Parathyroid adenoma (tissue), 2 donors: ENCODE measurements around the gene KLRG1.

Experiments
- H2AFZ ChIP-seq: fragments of 300-600 bp; sonication (generic); one replicate; pipeline ENCODE4 v1.7.0; 2017; ENCODE audit warnings: antibody characterized with exemption, mild to moderate bottlenecking
- H3K27ac ChIP-seq: fragments of 300-600 bp; sonication (generic); one replicate; pipeline ENCODE4 v1.7.0; 2017
- H3K27me3 ChIP-seq: fragments of 300-600 bp; sonication (generic); one replicate; pipeline ENCODE4 v1.7.0; 2017; ENCODE audit warnings: low read length; ENCODE audit not compliant: control insufficient read depth, insufficient read depth
- H3K36me3 ChIP-seq: fragments of 300-600 bp; sonication (generic); one replicate; pipeline ENCODE4 v1.7.0; 2017; ENCODE audit warnings: low read length; ENCODE audit not compliant: control insufficient read depth, insufficient read depth
- H3K4me1 ChIP-seq: fragments of 300-600 bp; sonication (generic); one replicate; pipeline ENCODE4 v1.7.0; 2017; ENCODE audit warnings: control low read depth
- H3K4me2 ChIP-seq: fragments of 300-600 bp; sonication (generic); one replicate; pipeline ENCODE4 v1.7.0; 2017; ENCODE audit warnings: low read length
- H3K4me3 ChIP-seq: fragments of 300-600 bp; sonication (generic); one replicate; pipeline ENCODE4 v1.7.0; 2017; ENCODE audit warnings: low read depth, low read length
- H3K79me2 ChIP-seq: fragments of 300-600 bp; sonication (generic); one replicate; pipeline ENCODE4 v1.7.0; 2017; ENCODE audit warnings: control low read depth
- H3K9ac ChIP-seq: fragments of 300-600 bp; sonication (generic); one replicate; pipeline ENCODE4 v1.7.0; 2017; ENCODE audit warnings: mild to moderate bottlenecking
- H3K9me3 ChIP-seq: fragments of 300-600 bp; sonication (generic); one replicate; pipeline ENCODE4 v1.7.0; 2017; ENCODE audit warnings: low read length; ENCODE audit not compliant: control insufficient read depth
- CTCF ChIP-seq: fragments of 300-600 bp; sonication (generic); IDR thresholded peaks from one replicate; pipeline ENCODE4 v1.7.0; 2017; ENCODE audit warnings: antibody characterized with exemption, mild to moderate bottlenecking
- donor health status: primary hyperparathyroidism.

KLRG1 gene

DNA sequence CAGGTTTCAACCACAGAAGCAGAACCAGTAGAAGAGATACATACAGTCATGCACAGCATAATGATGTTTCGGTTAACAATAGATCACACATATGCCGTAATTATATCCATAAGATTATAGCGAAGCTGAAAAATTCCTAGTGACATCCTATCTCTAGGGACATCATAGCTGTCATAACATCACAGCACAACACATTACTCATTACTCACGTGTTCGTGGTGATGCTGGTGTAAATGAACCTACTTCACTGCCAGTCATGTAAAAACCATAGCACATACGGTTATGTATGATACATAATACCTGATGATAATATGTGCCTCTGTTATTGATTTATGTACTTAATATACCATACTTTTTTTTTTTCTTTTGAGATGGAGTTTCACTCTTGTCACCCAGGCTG, 44.7 kb downstream of the KLRG1 start:
- H2AFZ ChIP-seq: no peak overlapping the region
- H3K27ac ChIP-seq: no peak overlapping the region
- no peak for TF ChIP-seq CTCF
- H3K9me3 ChIP-seq: no peaks in the 10 kb centered on the region
- H3K9ac ChIP-seq: no peak overlapping the region
- H3K36me3 ChIP-seq: no peaks in the 10 kb centered on the region
- no peak overlapping the region for H3K4me2 ChIP-seq
- H3K4me1 ChIP-seq: no peaks in the 10 kb centered on the region
- H3K79me2 ChIP-seq: no peaks in the 10 kb centered on the region
- no peaks in the 10 kb centered on the region for H3K27me3 ChIP-seq
- no peak overlapping the region for H3K4me3 ChIP-seq

GRCh38 chr12:9036227-9036626, 46.9 kb downstream of the KLRG1 start:
- H3K9ac ChIP-seq: no peak overlapping the region
- no peaks in the 10 kb centered on the region for H3K4me1 ChIP-seq
- H3K27me3 ChIP-seq: no peaks in the 10 kb centered on the region
- no peak overlapping the region for H3K4me2 ChIP-seq
- no peaks in the 10 kb centered on the region for H3K79me2 ChIP-seq
- H3K27ac ChIP-seq: no peak overlapping the region
- no peak overlapping the region for H2AFZ ChIP-seq
- no peaks in the 10 kb centered on the region for H3K36me3 ChIP-seq
- no peaks in the 10 kb centered on the region for H3K9me3 ChIP-seq
- no peak for TF ChIP-seq CTCF
- no peak overlapping the region for H3K4me3 ChIP-seq

DNA sequence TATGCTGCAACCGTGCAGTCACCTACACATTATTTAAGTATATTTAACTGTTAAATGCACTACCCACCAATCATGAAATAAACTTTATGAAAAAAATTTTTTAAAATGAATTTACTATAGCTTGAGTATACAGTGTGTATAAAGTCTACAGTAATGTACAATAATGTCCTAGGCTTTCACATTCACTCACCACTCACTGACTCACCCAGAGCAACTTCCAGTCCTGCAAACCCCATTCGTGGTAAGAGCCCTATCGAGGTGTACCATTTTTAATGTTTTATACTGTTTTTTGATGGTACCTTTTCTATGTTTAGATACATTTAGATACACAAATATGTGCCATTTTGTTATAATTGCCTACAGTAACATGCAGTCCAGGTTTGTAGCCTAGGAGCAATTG, 48.1 kb downstream of the KLRG1 start:
- Histone ChIP-seq H3K9ac (no peak overlapping the region), H3K4me3 (no peak overlapping the region), H3K27me3 (no peaks in the 10 kb centered on the region), H3K79me2 (no peaks in the 10 kb centered on the region), H3K9me3 (no peaks in the 10 kb centered on the region), H3K4me1 (no peaks in the 10 kb centered on the region), H3K27ac (no peak overlapping the region), H2AFZ (no peak overlapping the region), H3K36me3 (no peaks in the 10 kb centered on the region), H3K4me2 (no peak overlapping the region)
- no peak for TF ChIP-seq CTCF

DNA sequence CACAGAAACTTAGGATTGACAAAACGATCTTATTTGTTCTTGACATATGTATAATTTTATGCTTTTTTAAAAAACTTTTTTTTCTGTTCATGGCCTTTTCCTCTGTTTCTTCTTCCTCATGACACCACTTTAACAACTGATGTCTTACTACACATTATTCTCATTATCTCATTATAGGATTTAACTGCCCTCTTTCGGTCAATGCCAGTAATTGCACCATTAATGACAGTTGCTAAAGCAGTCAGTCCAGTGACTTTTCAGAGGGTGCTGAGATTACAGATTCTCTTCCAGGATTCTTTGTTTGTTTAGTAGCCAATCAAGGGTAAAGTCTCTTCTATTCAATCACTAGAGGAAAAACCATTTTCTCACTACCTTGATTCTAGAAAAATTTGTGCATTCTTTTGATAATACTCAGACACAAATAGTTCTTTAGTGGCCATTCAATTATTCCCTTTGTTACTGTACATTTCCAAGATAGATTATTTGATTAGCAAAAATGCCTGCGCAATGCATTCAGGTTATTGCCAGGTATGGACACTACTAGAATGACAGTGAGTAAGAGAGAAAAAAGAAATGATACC, 50.1 kb downstream of the KLRG1 start:
- H3K4me3 ChIP-seq: no peak overlapping the region
- H3K9me3 ChIP-seq: no peaks in the 10 kb centered on the region
- H3K36me3 ChIP-seq: no peaks in the 10 kb centered on the region
- H3K27ac ChIP-seq: no peak overlapping the region
- H3K27me3 ChIP-seq: no peaks in the 10 kb centered on the region
- no peak overlapping the region for H3K4me2 ChIP-seq
- peak; percentile 72 for TF ChIP-seq CTCF
- no peak overlapping the region for H2AFZ ChIP-seq
- H3K79me2 ChIP-seq: no peaks in the 10 kb centered on the region
- H3K4me1 ChIP-seq: no peaks in the 10 kb centered on the region
- no peak overlapping the region for H3K9ac ChIP-seq

- no peak for TF ChIP-seq CTCF
- no peaks in the 10 kb centered on the region for H3K79me2 ChIP-seq
- H3K4me2 ChIP-seq: no peak overlapping the region
- no peaks in the 10 kb centered on the region for H3K27me3 ChIP-seq
- H2AFZ ChIP-seq: no peak overlapping the region
- no peak overlapping the region for H3K27ac ChIP-seq
- no peak overlapping the region for H3K4me3 ChIP-seq
- H3K9me3 ChIP-seq: no peaks in the 10 kb centered on the region
- no peaks in the 10 kb centered on the region for H3K36me3 ChIP-seq
- H3K4me1 ChIP-seq: no peaks in the 10 kb centered on the region
- H3K9ac ChIP-seq: no peak overlapping the region
These were observed 51.3 kb downstream of the KLRG1 start for GRCh38 chr12:9040484-9041186.
